ENCODE data around the gene DOC2B. TPM values are rescaled to one million over a fixed set of nuclear protein-coding genes. Genes with fewer than 3 reads are reported as not detected.
A peak's percentile ranks its signal among the peaks of the same experiment; 100 is the strongest.
"Not testable (repeated sequence)": the region's sequence is repeated elsewhere in the genome, so short reads cannot be mapped to it uniquely, and the experiment has no call there.

DOC2B gene
- total RNA-seq, 1 donor from 2014 or later, result 59.6 TPM

GRCh38 chr17:172401-172800, 9.0 kb downstream of the DOC2B start:
- Mint-ChIP-seq H3K27ac (no peak overlapping the region), H3K9me3 (no peaks in the 10 kb centered on the region), H3K27me3 (ENCODE audit: low read depth) (peaks cover 3% of the 10 kb centered on the region), H3K36me3 (peaks cover 11% of the 10 kb centered on the region), H3K4me3 (no peak overlapping the region), H3K4me1 (no peaks in the 10 kb centered on the region)
- DNase-seq (ENCODE audit: low spot score in 2 of 2, unreplicated experiment in 2 of 2), result no peak
- no peak for TF ChIP-seq CTCF (IDR thresholded peaks at IDR 0.05; ENCODE audit: unreplicated experiment)

GRCh38 chr17:171871-172270, 9.6 kb downstream of the DOC2B start:
- Mint-ChIP-seq H3K36me3 (peaks cover 9% of the 10 kb centered on the region), H3K9me3 (no peaks in the 10 kb centered on the region), H3K27ac (no peak overlapping the region), H3K4me1 (no peaks in the 10 kb centered on the region), H3K27me3 (ENCODE audit: low read depth) (no peaks in the 10 kb centered on the region), H3K4me3 (no peak overlapping the region)
- TF ChIP-seq CTCF (IDR thresholded peaks at IDR 0.05; ENCODE audit: unreplicated experiment), result no peak
- DNase-seq (ENCODE audit: low spot score in 2 of 2, unreplicated experiment in 2 of 2), result no peak

GRCh38 chr17:170130-170670, 11.2 kb downstream of the DOC2B start:
- Mint-ChIP-seq H3K4me1 (no peaks in the 10 kb centered on the region), H3K4me3 (no peak overlapping the region), H3K27ac (no peak overlapping the region), H3K27me3 (ENCODE audit: low read depth) (no peaks in the 10 kb centered on the region), H3K9me3 (no peaks in the 10 kb centered on the region), H3K36me3 (peaks cover 9% of the 10 kb centered on the region)
- no peak for DNase-seq (ENCODE audit: low spot score in 2 of 2, unreplicated experiment in 2 of 2)
- no peak for TF ChIP-seq CTCF (IDR thresholded peaks at IDR 0.05; ENCODE audit: unreplicated experiment)

- not testable (repeated sequence) for H3K9me3 Mint-ChIP-seq; H3K4me1 Mint-ChIP-seq; H3K27me3 Mint-ChIP-seq (ENCODE audit: low read depth); H3K27ac Mint-ChIP-seq; H3K36me3 Mint-ChIP-seq; DNase-seq (ENCODE audit: low spot score in 2 of 2, unreplicated experiment in 2 of 2); H3K4me3 Mint-ChIP-seq
Observed at GRCh38 chr17:168614-169013, 12.8 kb downstream of the DOC2B start.

GRCh38 chr17:165939-166338, 15.5 kb downstream of the DOC2B start:
- H3K36me3 Mint-ChIP-seq, result peaks cover 20% of the 10 kb centered on the region
- no peaks in the 10 kb centered on the region for H3K27me3 Mint-ChIP-seq (ENCODE audit: low read depth)
- no peaks in the 10 kb centered on the region for H3K9me3 Mint-ChIP-seq
- no peak for TF ChIP-seq CTCF (IDR thresholded peaks at IDR 0.05; ENCODE audit: unreplicated experiment)
- H3K4me1 Mint-ChIP-seq, result peaks cover 2% of the 10 kb centered on the region
- no peak for DNase-seq (ENCODE audit: low spot score in 2 of 2, unreplicated experiment in 2 of 2)
- no peak overlapping the region for H3K4me3 Mint-ChIP-seq
- H3K27ac Mint-ChIP-seq, result no peak overlapping the region

GRCh38 chr17:164303-165235, 16.9 kb downstream of the DOC2B start:
- peak in 1 of 2 experiments; percentile 60 for DNase-seq (ENCODE audit: low spot score in 2 of 2, unreplicated experiment in 2 of 2)
- H3K36me3 Mint-ChIP-seq, result peaks cover 24% of the 10 kb centered on the region
- no peak for TF ChIP-seq CTCF (IDR thresholded peaks at IDR 0.05; ENCODE audit: unreplicated experiment)
- no peak overlapping the region for H3K4me3 Mint-ChIP-seq
- H3K27ac Mint-ChIP-seq, result no peak overlapping the region
- peaks cover 2% of the 10 kb centered on the region for H3K4me1 Mint-ChIP-seq
- H3K9me3 Mint-ChIP-seq, result no peaks in the 10 kb centered on the region
- no peaks in the 10 kb centered on the region for H3K27me3 Mint-ChIP-seq (ENCODE audit: low read depth)
